Lower leg skin (tissue), 3 donors: ENCODE data around the gene LMTK3.

Experiments used
- CTCF ChIP-seq, 3 donors: fragments of 450-650 bp; IDR thresholded peaks; one replicate each; pipeline ENCODE4 v1.5.1; 2016; ENCODE audit warnings: antibody characterized with exemption in 3 of 3, mild to moderate bottlenecking in 3 of 3, moderate library complexity in 2 of 3
- POLR2A ChIP-seq, 2 donors: fragments of 450-650 bp; IDR thresholded peaks; one replicate each; pipeline ENCODE4 v1.6.1; 2016 to 2017; ENCODE audit warnings: antibody characterized with exemption in 2 of 2, mild to moderate bottlenecking in 1 of 2, moderate library complexity in 1 of 2

GRCh38 chr19:48451624-48452023 lies 60.0 kb downstream of the LMTK3 start:
- no peak for TF ChIP-seq CTCF (IDR thresholded peaks at IDR 0.05)
- no peak for TF ChIP-seq POLR2A (IDR thresholded peaks at IDR 0.05)
